Activated CD8-positive, alpha-beta T cell treated with anti-CD3 and anti-CD28 coated beads for 36 hours (primary cell): ENCODE data around the gene PTPN2. TPM values are rescaled to one million over a fixed set of nuclear protein-coding genes. Genes with fewer than 3 reads are reported as not detected.
"Not testable (repeated sequence)": the region's sequence is repeated elsewhere in the genome, so short reads cannot be mapped to it uniquely, and the experiment has no call there.

Experiments
- ATAC-seq: fragments of 200-7000 bp; cut with Tn5 transposase; one replicate; pipeline ENCODE4 v1.10.0; 2021; ENCODE audit warnings: mild to moderate bottlenecking, moderate library complexity
- CTCF ChIA-PET: fragments of 350-600 bp; sonication (Branson Sonifier 250); formaldehyde crosslinking; loops from one replicate; lab custom pipeline; 2021; ENCODE audit warnings: antibody characterized with exemption; lab: Charles Lee
- POLR2A ChIA-PET: fragments of 350-600 bp; sonication (Branson Sonifier 250); formaldehyde crosslinking; loops from one replicate; lab custom pipeline; 2021; ENCODE audit warnings: antibody characterized with exemption; lab: Charles Lee
- DNase-seq: peaks from one replicate; pipeline ENCODE4 v3.0.0-alpha.2; 2020
- H3K27ac Mint-ChIP-seq: one replicate; pipeline ENCODE4 v1.8.0; 2021; ENCODE audit warnings: mild to moderate bottlenecking, mixed read lengths
- H3K27me3 Mint-ChIP-seq: one replicate; pipeline ENCODE4 v1.8.0; 2021; ENCODE audit warnings: mixed read lengths
- H3K36me3 Mint-ChIP-seq: one replicate; pipeline ENCODE4 v1.8.0; 2021; ENCODE audit warnings: low read depth, mixed read lengths
- H3K4me1 Mint-ChIP-seq: one replicate; pipeline ENCODE4 v1.8.0; 2021; ENCODE audit warnings: low read depth, mixed read lengths
- H3K4me3 Mint-ChIP-seq: one replicate; pipeline ENCODE4 v1.8.0; 2021; ENCODE audit warnings: mild to moderate bottlenecking, moderate library complexity, mixed read lengths
- H3K9me3 Mint-ChIP-seq: one replicate; pipeline ENCODE4 v1.8.0; 2021; ENCODE audit warnings: mixed read lengths
- intact Hi-C: fragments of 100-400 bp; cut with micrococcal nuclease; formaldehyde crosslinking; loops from one replicate; pipeline ENCODE4 v1.10.0; 2022
- total RNA-seq, 2 experiments: library from RNA; stranded (reverse); gene quantifications; one replicate each; pipeline ENCODE4 v1.2.3, GENCODE V29; 2021
- TF ChIP-seq, protein P1 (sequence below): fragments of 200-600 bp; IDR thresholded peaks from one replicate; pipeline ENCODE4 v1.8.0; 2022; ENCODE audit warnings: antibody characterized with exemption, mild to moderate bottlenecking

Gene PTPN2
- total RNA-seq, 2 experiments from 2014 or later: 50.8 to 55.8 TPM

DNA sequence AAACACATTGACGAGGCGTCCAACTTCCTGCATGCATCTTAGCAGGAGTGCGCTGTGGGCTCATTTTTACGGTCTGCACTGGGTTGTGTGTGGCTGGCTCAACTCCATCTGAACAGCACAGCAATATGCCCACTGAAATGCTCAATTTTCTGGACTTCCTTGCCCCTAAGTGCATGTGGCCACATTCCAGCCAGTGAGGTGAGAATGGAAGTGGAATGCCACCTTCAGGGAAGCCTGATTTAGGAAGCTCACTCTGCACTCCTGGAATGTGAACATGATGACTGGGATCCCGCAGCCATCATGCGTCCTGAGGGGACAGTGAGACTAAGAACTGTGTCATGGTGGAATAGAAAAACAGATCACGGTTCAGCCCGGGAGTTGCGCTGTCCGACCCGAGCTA lies 105.0 kb downstream of the PTPN2 start:
- Mint-ChIP-seq H3K9me3 (peaks cover 4% of the 10 kb centered on the region), H3K4me1 (peaks cover 10% of the 10 kb centered on the region), H3K27me3 (no peaks in the 10 kb centered on the region), H3K27ac (no peak overlapping the region), H3K36me3 (peaks cover 3% of the 10 kb centered on the region), H3K4me3 (no peak overlapping the region)
- ATAC-seq: no peak
- TF ChIP-seq, protein P1, sequence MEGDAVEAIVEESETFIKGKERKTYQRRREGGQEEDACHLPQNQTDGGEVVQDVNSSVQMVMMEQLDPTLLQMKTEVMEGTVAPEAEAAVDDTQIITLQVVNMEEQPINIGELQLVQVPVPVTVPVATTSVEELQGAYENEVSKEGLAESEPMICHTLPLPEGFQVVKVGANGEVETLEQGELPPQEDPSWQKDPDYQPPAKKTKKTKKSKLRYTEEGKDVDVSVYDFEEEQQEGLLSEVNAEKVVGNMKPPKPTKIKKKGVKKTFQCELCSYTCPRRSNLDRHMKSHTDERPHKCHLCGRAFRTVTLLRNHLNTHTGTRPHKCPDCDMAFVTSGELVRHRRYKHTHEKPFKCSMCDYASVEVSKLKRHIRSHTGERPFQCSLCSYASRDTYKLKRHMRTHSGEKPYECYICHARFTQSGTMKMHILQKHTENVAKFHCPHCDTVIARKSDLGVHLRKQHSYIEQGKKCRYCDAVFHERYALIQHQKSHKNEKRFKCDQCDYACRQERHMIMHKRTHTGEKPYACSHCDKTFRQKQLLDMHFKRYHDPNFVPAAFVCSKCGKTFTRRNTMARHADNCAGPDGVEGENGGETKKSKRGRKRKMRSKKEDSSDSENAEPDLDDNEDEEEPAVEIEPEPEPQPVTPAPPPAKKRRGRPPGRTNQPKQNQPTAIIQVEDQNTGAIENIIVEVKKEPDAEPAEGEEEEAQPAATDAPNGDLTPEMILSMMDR: no peak
- DNase-seq: no peak
- CTCF ChIA-PET: no interaction called here
- intact Hi-C loops: no loop called here
- POLR2A ChIA-PET: no interaction called here

DNA sequence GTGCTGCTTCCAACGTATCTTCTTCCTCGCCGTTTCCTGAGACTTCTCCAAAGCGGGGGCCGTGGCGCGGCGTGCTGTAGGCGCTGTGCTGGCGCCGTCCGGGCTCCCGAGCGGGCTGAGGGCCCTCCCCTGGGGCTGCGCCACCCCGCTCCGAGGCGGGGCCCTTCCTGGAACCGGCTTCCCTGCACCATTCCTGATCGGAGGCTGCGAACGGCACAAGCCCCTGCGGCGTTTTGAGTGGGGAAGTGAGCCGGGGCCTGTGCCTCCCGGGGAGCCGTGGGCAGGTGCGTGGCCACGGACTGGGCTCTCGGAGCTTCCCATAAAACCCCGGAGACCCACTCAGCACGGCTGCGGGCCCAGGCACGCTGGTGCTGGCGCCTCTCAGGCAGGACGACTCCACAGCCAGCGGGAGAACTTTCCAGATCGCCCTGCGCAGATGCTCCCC lies 106.5 kb downstream of the PTPN2 start:
- H3K27me3 Mint-ChIP-seq: no peaks in the 10 kb centered on the region
- ChIA-PET CTCF (interaction anchor here (1.3 kb wide), 1 partner anchor 116 kb away, joined by 3 read pairs; no protein-coding TSS in a partner anchor), POLR2A (interaction anchor here (3.5 kb wide), 1 partner anchor 106 kb away, joined by 16 read pairs; the partner anchor contains the start of gene PTPN2)
- no peak for DNase-seq
- TF ChIP-seq, protein P1: no peak
- peaks cover 4% of the 10 kb centered on the region for H3K9me3 Mint-ChIP-seq
- no peak overlapping the region for H3K27ac Mint-ChIP-seq
- ATAC-seq: no peak
- peaks cover 3% of the 10 kb centered on the region for H3K36me3 Mint-ChIP-seq
- no peak overlapping the region for H3K4me3 Mint-ChIP-seq
- H3K4me1 Mint-ChIP-seq: peaks cover 18% of the 10 kb centered on the region
- intact Hi-C loops: no loop called here

DNA sequence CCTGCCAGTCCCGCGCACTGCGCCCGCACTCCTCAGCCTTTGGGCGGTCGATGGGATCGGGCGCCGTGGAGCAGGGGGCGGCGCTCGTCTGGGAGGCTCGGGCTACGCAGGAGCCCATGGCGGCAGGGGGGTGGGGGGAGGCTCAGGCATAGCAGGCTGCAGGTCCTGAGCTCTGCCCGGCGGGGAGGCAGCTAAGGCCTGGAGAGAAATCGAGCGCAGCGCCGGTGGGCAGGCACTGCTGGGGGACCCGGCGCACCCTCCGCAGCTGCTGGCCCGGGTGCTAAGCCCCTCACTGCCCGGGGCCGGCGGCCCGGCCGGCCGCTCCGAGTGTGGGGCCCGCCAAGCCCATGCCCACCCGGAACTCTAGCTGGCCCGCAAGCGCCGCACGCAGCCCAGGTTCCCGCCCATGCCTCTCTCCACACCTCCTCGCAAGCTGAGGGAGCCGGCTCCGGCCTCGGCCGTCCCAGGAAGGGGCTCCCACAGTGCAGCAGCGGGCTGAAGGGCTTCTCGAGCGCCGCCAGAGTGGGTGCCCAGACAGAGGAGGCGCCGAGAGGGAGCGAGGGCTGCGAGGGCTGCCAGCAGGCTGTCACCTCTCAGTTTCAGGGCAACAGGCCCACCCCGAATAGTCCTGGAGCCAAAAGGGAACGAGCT lies 107.1 kb downstream of the PTPN2 start:
- DNase-seq: no peak
- POLR2A ChIA-PET: interaction anchor here (1.1 to 3.5 kb wide), 2 partner anchors 106 to 171 kb away, joined by 5 to 16 read pairs; partner anchors contain the start of genes PTPN2 and SEH1L
- H3K27ac Mint-ChIP-seq: no peak overlapping the region

DNA sequence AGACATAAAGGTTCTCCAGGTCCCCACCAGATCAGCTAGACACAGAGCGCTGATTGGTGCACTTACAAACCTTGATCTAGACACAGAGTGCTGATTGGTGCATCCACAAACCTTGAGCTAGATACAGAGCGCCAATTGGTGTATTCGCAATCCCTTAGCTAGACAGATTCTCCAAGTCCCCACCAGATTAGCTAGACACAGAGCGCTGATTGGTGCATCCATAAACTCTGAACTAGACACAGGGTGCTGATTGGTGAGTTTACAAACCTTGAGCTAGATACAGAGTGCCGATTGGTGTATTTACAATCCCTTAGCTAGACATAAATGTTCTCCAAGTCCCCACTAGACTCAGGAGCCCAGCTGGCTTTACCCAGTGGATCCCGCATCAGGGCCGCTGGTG lies 107.6 kb downstream of the PTPN2 start:
- H3K27me3 Mint-ChIP-seq, H3K9me3 Mint-ChIP-seq, DNase-seq, intact Hi-C loops, H3K36me3 Mint-ChIP-seq, ATAC-seq: not testable (repeated sequence)
- CTCF ChIA-PET: interaction anchor here (1.1 to 2.5 kb wide), 3 partner anchors 31 to 117 kb away, joined by 3 to 9 read pairs (median 3); partner anchors contain the start of gene PTPN2
- peak overlapping the region; percentile 87 for H3K27ac Mint-ChIP-seq
- peak overlapping the region; percentile 85 for H3K4me3 Mint-ChIP-seq
- POLR2A ChIA-PET: interaction anchor here (1.0 to 3.5 kb wide), 8 partner anchors 10 to 172 kb away, joined by 3 to 16 read pairs (median 4); partner anchors contain the start of genes CEP76, PTPN2 and SEH1L
- H3K4me1 Mint-ChIP-seq: peaks cover 18% of the 10 kb centered on the region

More for the DNA sequence above, 107.1 kb downstream of the PTPN2 start:
- no peak for ATAC-seq
- Mint-ChIP-seq H3K9me3 (peaks cover 4% of the 10 kb centered on the region), H3K36me3 (peaks cover 3% of the 10 kb centered on the region), H3K27me3 (no peaks in the 10 kb centered on the region), H3K4me3 (no peak overlapping the region), H3K4me1 (peaks cover 18% of the 10 kb centered on the region)
- intact Hi-C loops: no loop called here
- CTCF ChIA-PET: interaction anchor here (1.1 to 1.3 kb wide), 2 partner anchors 107 to 117 kb away, joined by 3 read pairs; partner anchors contain the start of gene PTPN2
- TF ChIP-seq, protein P1: no peak

DNA sequence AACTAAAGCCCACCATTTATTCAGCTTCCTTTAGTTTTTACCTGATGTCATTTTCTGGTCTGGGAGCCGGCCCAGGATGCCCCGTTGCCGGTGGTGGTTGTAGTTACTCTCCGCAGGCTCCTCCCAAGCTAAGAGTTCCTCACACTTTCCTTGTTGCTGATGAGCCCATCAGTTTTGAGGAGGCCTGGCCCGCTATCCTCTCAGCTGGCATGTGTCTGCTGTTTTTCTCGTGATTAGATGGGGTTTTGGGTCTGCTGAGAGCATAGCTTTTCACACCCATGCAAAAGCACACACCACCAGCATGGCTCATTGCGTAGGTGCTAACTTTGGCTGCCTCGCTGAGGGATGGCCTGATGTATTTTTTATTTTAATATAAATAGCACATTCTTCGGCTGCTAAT lies 109.1 kb downstream of the PTPN2 start:
- TF ChIP-seq, protein P1: no peak
- intact Hi-C loops: no loop called here
- Mint-ChIP-seq H3K4me3 (peak overlapping the region; percentile 85), H3K27me3 (no peaks in the 10 kb centered on the region), H3K9me3 (peaks cover 4% of the 10 kb centered on the region), H3K36me3 (peaks cover 3% of the 10 kb centered on the region), H3K4me1 (peaks cover 18% of the 10 kb centered on the region), H3K27ac (peak overlapping the region; percentile 87)
- ChIA-PET POLR2A (interaction anchor here (0.9 to 3.5 kb wide), 5 partner anchors 24 to 231 kb away, joined by 3 to 16 read pairs (median 6); partner anchors contain the start of gene PTPN2), CTCF (interaction anchor here (0.7 to 2.5 kb wide), 4 partner anchors 30 to 119 kb away, joined by 3 to 9 read pairs (median 3); no protein-coding TSS in a partner anchor)
- peak; percentile 40 for DNase-seq
- ATAC-seq: peak; percentile 46
